Erythroblast (primary cell): ENCODE data around the gene MATCAP1.

ENCODE experiments used
- GATA1 ChIP-seq: IDR thresholded peaks from 2 replicates; pipeline ENCODE4 v1.6.1; 2011; ENCODE audit warnings: low read depth, mild to moderate bottlenecking, control low read depth, low read length, moderate library complexity
- POLR2A ChIP-seq: IDR thresholded peaks from 2 replicates; pipeline ENCODE4 v1.6.1; 2011; ENCODE audit warnings: mild to moderate bottlenecking, low read length

DNA sequence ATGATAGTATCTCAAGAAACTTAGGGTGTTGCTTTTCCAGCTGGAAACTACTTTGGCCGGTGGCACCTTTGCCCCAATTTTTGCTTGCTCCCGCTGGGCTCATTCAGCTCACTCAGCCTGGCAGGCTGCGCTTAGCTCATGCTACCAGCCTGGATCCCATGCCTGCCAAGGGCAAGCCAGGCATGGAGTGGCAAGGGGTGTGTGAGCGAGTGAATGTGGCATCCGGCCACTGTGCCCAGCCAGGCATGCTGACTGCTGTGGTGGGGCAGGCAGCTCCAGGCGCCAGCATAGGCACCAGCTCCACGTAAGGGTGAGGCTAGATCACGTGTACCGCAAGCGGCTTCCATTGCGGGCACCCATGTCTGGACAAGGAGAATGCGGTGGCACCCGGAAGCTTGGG is 42.4 kb downstream of the MATCAP1 start:
- no peak for TF ChIP-seq POLR2A
- TF ChIP-seq GATA1: no peak
